Neural cell (in vitro differentiated cells): Measurements from ENCODE around the gene FBXW8. TPM values are rescaled to one million over a fixed set of nuclear protein-coding genes. Genes with fewer than 3 reads are reported as not detected.

Experiments used
- H2AFZ ChIP-seq: fragments of 200-600, 300-800 bp; sonication (generic), shearing (Covaris generic); 2 replicates; pipeline ENCODE4 v1.6.0; 2014; ENCODE audit warnings: low read depth, mild to moderate bottlenecking, antibody characterized with exemption, low read length, moderate library complexity
- H3F3A ChIP-seq: fragments of 200-600 bp; shearing (Covaris generic); 2 replicates; pipeline ENCODE4 v1.6.1; 2016; ENCODE audit warnings: mild to moderate bottlenecking, moderate library complexity, mixed read lengths, antibody characterized with exemption, low read length; ENCODE audit not compliant: insufficient read depth, poor library complexity, severe bottlenecking
- H3K27ac ChIP-seq: fragments of 200-600, 300-800 bp; sonication (generic), shearing (Covaris generic); 2 replicates; pipeline ENCODE4 v1.5.1; 2014; ENCODE audit warnings: mild to moderate bottlenecking, low read length, moderate library complexity
- H3K27me3 ChIP-seq: fragments of 300-800, 200-600 bp; sonication (generic), shearing (Covaris generic); 2 replicates; pipeline ENCODE4 v1.6.0; 2014; ENCODE audit warnings: mild to moderate bottlenecking, low read depth, low read length, moderate library complexity; ENCODE audit not compliant: insufficient read depth
- H3K36me3 ChIP-seq: fragments of 300-800, 200-600 bp; sonication (generic), shearing (Covaris generic); 2 replicates; pipeline ENCODE4 v1.5.1; 2014; ENCODE audit warnings: mild to moderate bottlenecking, antibody characterized with exemption, low read length, moderate library complexity; ENCODE audit not compliant: insufficient read depth
- H3K4me2 ChIP-seq: fragments of 300-800, 200-600 bp; sonication (generic), shearing (Covaris generic); 2 replicates; pipeline ENCODE4 v1.6.0; 2014; ENCODE audit warnings: mild to moderate bottlenecking, low read length
- H3K4me3 ChIP-seq: fragments of 300-800, 200-600 bp; sonication (generic), shearing (Covaris generic); 2 replicates; pipeline ENCODE4 v1.5.1; 2014; ENCODE audit warnings: mild to moderate bottlenecking, low read length, moderate library complexity
- H3K79me2 ChIP-seq: fragments of 200-600 bp; shearing (Covaris generic); replicated peaks from 2 replicates; pipeline ENCODE4 v1.6.0; 2014; ENCODE audit warnings: mild to moderate bottlenecking, low read length, moderate library complexity; ENCODE audit not compliant: insufficient read depth
- H3K9ac ChIP-seq: fragments of 300-800, 200-600 bp; sonication (generic), shearing (Covaris generic); 2 replicates; pipeline ENCODE4 v1.6.1; 2016; ENCODE audit warnings: mild to moderate bottlenecking, low read length, mixed read lengths
- H3K9me2 ChIP-seq: fragments of 200-600 bp; shearing (Covaris generic); 2 replicates; pipeline ENCODE4 v1.6.1; 2016; ENCODE audit warnings: mild to moderate bottlenecking, low read length, mixed read lengths; ENCODE audit not compliant: insufficient read depth
- H3K9me3 ChIP-seq: fragments of 200-600, 300-800 bp; sonication (generic), shearing (Covaris generic); 2 replicates; pipeline ENCODE4 v1.6.1; 2016; ENCODE audit warnings: mild to moderate bottlenecking, mixed run types, low read length, moderate library complexity, mixed read lengths
- H4K20me1 ChIP-seq: fragments of 200-600 bp; shearing (Covaris generic); 2 replicates; pipeline ENCODE4 v1.6.1; 2016; ENCODE audit warnings: mild to moderate bottlenecking, mixed run types; ENCODE audit not compliant: insufficient read depth
- CTCF ChIP-seq: fragments of 450-650 bp; IDR thresholded peaks from 2 replicates; pipeline ENCODE4 v1.5.1; 2014; ENCODE audit warnings: antibody characterized with exemption, mild to moderate bottlenecking, moderate library complexity; ENCODE audit not compliant: poor library complexity, severe bottlenecking
- EP300 ChIP-seq: fragments of 450-650 bp; conservative IDR thresholded peaks from 2 replicates; pipeline ENCODE4 v1.6.1; 2014; ENCODE audit warnings: antibody characterized with exemption, mild to moderate bottlenecking, moderate library complexity; ENCODE audit not compliant: poor library complexity, severe bottlenecking
- EZH2 ChIP-seq: fragments of 200-600, 300-800 bp; shearing (Covaris generic), sonication (generic); IDR thresholded peaks from 2 replicates; pipeline ENCODE4 v1.6.1; 2014; ENCODE audit warnings: antibody characterized with exemption, low read length, borderline replicate concordance, mild to moderate bottlenecking; ENCODE audit not compliant: insufficient read depth, poor library complexity, severe bottlenecking
- MXI1 ChIP-seq: fragments of 450-650 bp; conservative IDR thresholded peaks from 2 replicates; pipeline ENCODE4 v1.6.1; 2014; ENCODE audit warnings: antibody characterized with exemption, mild to moderate bottlenecking; ENCODE audit not compliant: poor library complexity, severe bottlenecking
- POLR2AphosphoS5 ChIP-seq: IDR thresholded peaks from 2 replicates; pipeline ENCODE4 v1.6.1; 2012
- RAD21 ChIP-seq: fragments of 450-650 bp; conservative IDR thresholded peaks from 2 replicates; pipeline ENCODE4 v1.6.1; 2014; ENCODE audit warnings: antibody characterized with exemption, mild to moderate bottlenecking, moderate library complexity
- REST ChIP-seq: IDR thresholded peaks from 2 replicates; pipeline ENCODE4 v1.6.1; 2012; ENCODE audit warnings: borderline replicate concordance
- SMC3 ChIP-seq: fragments of 450-650 bp; conservative IDR thresholded peaks from 2 replicates; pipeline ENCODE4 v1.6.1; 2014; ENCODE audit warnings: antibody characterized with exemption, mild to moderate bottlenecking, moderate library complexity; ENCODE audit not compliant: poor library complexity
- polyA plus RNA-seq: library from polyadenylated mRNA; depleted of rRNA; stranded (reverse); fragments of >200 nt; gene quantifications from 2 replicates; pipeline ENCODE4 v1.2.3, GENCODE V29; 2014

Gene FBXW8
- polyA plus RNA-seq, 1 donor from 2014 or later = 5.6 TPM

- no peaks in the 10 kb centered on the region for H4K20me1 ChIP-seq
- no peak overlapping the region for H2AFZ ChIP-seq
- H3K9me3 ChIP-seq = no peaks in the 10 kb centered on the region
- no peaks in the 10 kb centered on the region for H3K27me3 ChIP-seq
- H3K27ac ChIP-seq = no peak overlapping the region
- H3K9ac ChIP-seq = no peak overlapping the region
- H3K9me2 ChIP-seq = no peaks in the 10 kb centered on the region
- H3F3A ChIP-seq = no peaks in the 10 kb centered on the region
- H3K4me2 ChIP-seq = no peak overlapping the region
- no peaks in the 10 kb centered on the region for H3K79me2 ChIP-seq
- no peak overlapping the region for H3K4me3 ChIP-seq
- H3K36me3 ChIP-seq = no peaks in the 10 kb centered on the region
- no peak for TF ChIP-seq EP300
- TF ChIP-seq REST = no peak
Measured at GRCh38 chr12:116929885-116930284, 19.1 kb downstream of the FBXW8 start.

DNA sequence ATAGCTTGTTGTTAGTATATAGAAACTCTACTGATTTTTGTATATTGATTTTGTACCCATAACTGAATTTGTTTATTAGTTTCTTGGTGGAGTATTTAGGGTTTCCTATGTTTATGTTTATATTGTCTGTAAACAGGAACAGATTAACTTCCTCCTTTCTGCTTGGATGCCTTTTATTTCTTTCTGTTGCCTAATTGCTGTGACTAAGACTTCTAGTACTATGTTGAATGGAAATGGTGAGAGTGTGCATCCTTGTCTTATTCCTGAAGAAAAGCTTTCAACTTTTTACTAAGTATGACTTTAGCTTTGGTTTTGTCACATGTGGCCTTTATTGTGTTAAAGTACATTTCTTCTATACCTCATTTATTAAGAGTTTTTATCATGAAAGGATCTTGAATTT is 20.9 kb downstream of the FBXW8 start:
- Histone ChIP-seq H4K20me1 (no peaks in the 10 kb centered on the region), H3K36me3 (peaks cover 7% of the 10 kb centered on the region), H3K9ac (no peak overlapping the region), H3F3A (no peaks in the 10 kb centered on the region), H3K4me2 (no peak overlapping the region), H3K9me2 (no peaks in the 10 kb centered on the region), H2AFZ (no peak overlapping the region), H3K79me2 (no peaks in the 10 kb centered on the region), H3K27ac (no peak overlapping the region), H3K9me3 (no peaks in the 10 kb centered on the region), H3K27me3 (no peaks in the 10 kb centered on the region), H3K4me3 (no peak overlapping the region)
- TF ChIP-seq REST = no peak
- no peak for TF ChIP-seq MXI1
- no peak for TF ChIP-seq EZH2
- no peak for TF ChIP-seq SMC3
- no peak for TF ChIP-seq POLR2AphosphoS5
- no peak for TF ChIP-seq CTCF
- no peak for TF ChIP-seq RAD21
- no peak for TF ChIP-seq EP300
